K562 (cell line): ENCODE data around the gene LINGO3.

Experiments
- AFF1 ChIP-seq, 2 experiments: fragments of 450-650 bp; IDR thresholded peaks; 2 replicates each; pipeline ENCODE4 v1.6.1; 2018; ENCODE audit warnings: mild to moderate bottlenecking in 2 of 2, low read depth in 1 of 2; ENCODE audit not compliant: partially characterized antibody in 2 of 2
- ATF7 ChIP-seq: fragments of 450-650 bp; IDR thresholded peaks from 2 replicates; pipeline ENCODE4 v1.7.1; 2014; ENCODE audit warnings: mild to moderate bottlenecking, moderate library complexity
- CTCF ChIP-seq, 3 experiments: IDR thresholded peaks in 2 of 3; conservative IDR thresholded peaks in 1 of 3; 2 replicates each; pipeline ENCODE4 v1.5.1; 2011 to 2012; ENCODE audit warnings: low read length in 3 of 3, mild to moderate bottlenecking in 3 of 3, control low read depth in 2 of 3, improper control_type of control experiment in 1 of 3, inconsistent platforms in 1 of 3, low read depth in 1 of 3, mixed read lengths in 1 of 3, moderate library complexity in 1 of 3; ENCODE audit not compliant: insufficient read depth in 2 of 3
- MEF2A ChIP-seq: IDR thresholded peaks from 2 replicates; pipeline ENCODE4 v1.6.1; 2011; ENCODE audit warnings: low read depth, mild to moderate bottlenecking, low read length, moderate library complexity; ENCODE audit not compliant: control insufficient read depth
- REST ChIP-seq, 2 experiments: fragments of 450-650 bp; formaldehyde crosslinking in 1 of 2; IDR thresholded peaks; 2 replicates each; pipeline versions ENCODE4 v1.4.0 to v1.6.1; 2014 to 2020; ENCODE audit warnings: mild to moderate bottlenecking in 2 of 2, borderline replicate concordance in 1 of 2, low read depth in 1 of 2
- SAP30 ChIP-seq: fragments of 200-600 bp; sonication (generic); IDR thresholded peaks from 2 replicates; pipeline ENCODE4 v1.6.1; 2012; ENCODE audit warnings: borderline replicate concordance, low read depth, mild to moderate bottlenecking, moderate library complexity, low read length, control low read depth, inconsistent platforms; ENCODE audit not compliant: insufficient read depth, poor library complexity, severe bottlenecking
- SP1 ChIP-seq: sonication (generic); formaldehyde crosslinking; IDR thresholded peaks from 2 replicates; pipeline ENCODE4 v1.8.1; 2022; ENCODE audit warnings: mild to moderate bottlenecking, missing genetic modification reagents
- ZBTB33 ChIP-seq: sonication (generic); formaldehyde crosslinking; IDR thresholded peaks from 2 replicates; pipeline ENCODE4 v1.8.1; 2023; ENCODE audit warnings: mild to moderate bottlenecking, missing genetic modification reagents
- ZFX ChIP-seq: sonication (generic); formaldehyde crosslinking; IDR thresholded peaks from 2 replicates; pipeline ENCODE4 v1.8.0; 2022; ENCODE audit warnings: mild to moderate bottlenecking, missing genetic modification reagents, moderate library complexity
- ZNF395 ChIP-seq: fragments of 200-800 bp; sonication (Bioruptor generic); IDR thresholded peaks from 2 replicates; pipeline ENCODE4 v1.6.1; 2017; ENCODE audit warnings: missing genetic modification characterization, missing compliant biosample characterization
- ZNF707 ChIP-seq: fragments of 250-450 bp; sonication (Bioruptor Pico); conservative IDR thresholded peaks from 2 replicates; pipeline ENCODE4 v1.8.0; 2022; ENCODE audit warnings: inconsistent platforms, mild to moderate bottlenecking, moderate library complexity

GRCh38 chr19:2291185-2291751, 16.7 kb downstream of the LINGO3 start:
- TF ChIP-seq ZNF395 (CRISPR knock-in tag) (no peak), ZNF707 (no peak), SP1 (no peak), ATF7 (no peak), AFF1 (IDR thresholded peaks at IDR 0.05; ENCODE audit: low read depth in 1 of 2, partially characterized antibody in 2 of 2) (no peak), ZBTB33 (peak; percentile 61), CTCF (IDR thresholded peaks at IDR 0.05 in 2 of 3, conservative IDR thresholded peaks at IDR 0.05 in 1 of 3; ENCODE audit: insufficient read depth in 2 of 3, low read depth in 1 of 3, low read length in 3 of 3) (no peak), SAP30 (no peak), ZFX (CRISPR knock-in tag) (no peak), MEF2A (no peak), REST (IDR thresholded peaks at IDR 0.05; ENCODE audit: borderline replicate concordance) (no peak), REST (CRISPR knock-in tag; IDR thresholded peaks at IDR 0.05; ENCODE audit: low read depth) (no peak)
